ENCODE data around the gene KIAA0319L.

Gene KIAA0319L

GRCh38 chr1:35441926-35442579 lies 115.2 kb downstream of the KIAA0319L start:
- no peak for DNase-seq

GRCh38 chr1:35439626-35440025 lies 117.6 kb downstream of the KIAA0319L start:
- DNase-seq = no peak

- no peak for DNase-seq
These were observed 120.0 kb downstream of the KIAA0319L start for GRCh38 chr1:35437200-35437599.

- no peak for DNase-seq
These were observed 121.1 kb downstream of the KIAA0319L start for GRCh38 chr1:35436078-35436477.

GRCh38 chr1:35434703-35435102 lies 122.5 kb downstream of the KIAA0319L start:
- no peak for DNase-seq

- DNase-seq = no peak
These were observed 123.5 kb downstream of the KIAA0319L start for GRCh38 chr1:35433714-35434113.

- no peak for DNase-seq
These were observed 125.0 kb downstream of the KIAA0319L start for GRCh38 chr1:35432231-35432630.

GRCh38 chr1:35431173-35431599 lies 126.0 kb downstream of the KIAA0319L start:
- no peak for DNase-seq

GRCh38 chr1:35430762-35431161 lies 126.4 kb downstream of the KIAA0319L start:
- no peak for DNase-seq

- no peak for DNase-seq
These were observed 128.8 kb downstream of the KIAA0319L start for GRCh38 chr1:35428360-35428759.

- DNase-seq = no peak
These were observed 131.1 kb downstream of the KIAA0319L start for GRCh38 chr1:35426097-35426586.

GRCh38 chr1:35408925-35409324 lies 148.3 kb downstream of the KIAA0319L start:
- DNase-seq = no peak

GRCh38 chr1:35407743-35408142 lies 149.5 kb downstream of the KIAA0319L start:
- no peak for DNase-seq

- DNase-seq = no peak
These were observed 151.1 kb downstream of the KIAA0319L start for GRCh38 chr1:35406103-35406502.

- DNase-seq = no peak
These were observed 156.2 kb downstream of the KIAA0319L start for GRCh38 chr1:35401049-35401448.

- DNase-seq = no peak
These were observed 158.5 kb downstream of the KIAA0319L start for GRCh38 chr1:35398739-35399138.

GRCh38 chr1:35394386-35394785 lies 162.8 kb downstream of the KIAA0319L start:
- no peak for DNase-seq

- no peak for DNase-seq
These were observed 166.4 kb downstream of the KIAA0319L start for GRCh38 chr1:35390600-35391494.

GRCh38 chr1:35386959-35387358 lies 170.2 kb downstream of the KIAA0319L start:
- no peak for DNase-seq

GRCh38 chr1:35386290-35386689 lies 170.9 kb downstream of the KIAA0319L start:
- no peak for DNase-seq

Data from NCI-H187 treated with DMSO at 0.1 percent for 48 hours (cell line).